Calu3 (cell line): ENCODE results near the gene SAV1. TPM values are rescaled to one million over a fixed set of nuclear protein-coding genes. Genes with fewer than 3 reads are reported as not detected.
"Not testable (repeated sequence)": the region's sequence is repeated elsewhere in the genome, so short reads cannot be mapped to it uniquely, and the experiment has no call there.

Experiments used
- BruUV-seq: library from RNA; stranded (reverse); fragments of 400-500 nt; replicated peaks from 2 replicates; lab custom pipeline; 2021; lab: Mats Ljungman, UMichigan
- CTCF ChIA-PET: fragments of 300-600 bp; sonication (Branson Sonifier 250); formaldehyde crosslinking; loops from one replicate; lab custom pipeline; 2022; ENCODE audit warnings: antibody characterized with exemption; lab: Charles Lee
- DNase-seq: peaks from one replicate; pipeline ENCODE4 v3.0.0; 2022
- H3K27ac Mint-ChIP-seq: one replicate; pipeline ENCODE4 v1.8.0; 2022; ENCODE audit warnings: mixed read lengths; ENCODE audit not compliant: unreplicated experiment
- H3K27me3 Mint-ChIP-seq: one replicate; pipeline ENCODE4 v1.8.0; 2022; ENCODE audit warnings: mixed read lengths; ENCODE audit not compliant: unreplicated experiment
- H3K36me3 Mint-ChIP-seq: one replicate; pipeline ENCODE4 v1.8.0; 2022; ENCODE audit warnings: mild to moderate bottlenecking, moderate library complexity, mixed read lengths; ENCODE audit not compliant: insufficient read depth, unreplicated experiment
- H3K4me1 Mint-ChIP-seq: one replicate; pipeline ENCODE4 v1.8.0; 2022; ENCODE audit warnings: mild to moderate bottlenecking, low read depth, mixed read lengths; ENCODE audit not compliant: unreplicated experiment
- H3K4me3 Mint-ChIP-seq: one replicate; pipeline ENCODE4 v1.8.0; 2022; ENCODE audit warnings: mild to moderate bottlenecking, low read depth, moderate library complexity, mixed read lengths; ENCODE audit not compliant: unreplicated experiment
- H3K9me3 Mint-ChIP-seq: one replicate; pipeline ENCODE4 v1.8.0; 2022; ENCODE audit warnings: low read depth, mixed read lengths; ENCODE audit not compliant: unreplicated experiment
- intact Hi-C: fragments of 100-400 bp; cut with micrococcal nuclease; formaldehyde crosslinking; loops from one replicate; pipeline ENCODE4 v1.10.0; 2022; ENCODE audit not compliant: unreplicated experiment
- total RNA-seq: library from RNA; stranded (reverse); gene quantifications from 2 replicates; pipeline ENCODE4 v1.2.3, GENCODE V29; 2022
- TF ChIP-seq, protein P1 (sequence below): fragments of 200-600 bp; IDR thresholded peaks from one replicate; pipeline ENCODE4 v1.8.0; 2022; ENCODE audit warnings: antibody characterized with exemption; ENCODE audit not compliant: unreplicated experiment

Gene SAV1
- total RNA-seq, 1 experiment from 2014 or later = 62.2 TPM

DNA sequence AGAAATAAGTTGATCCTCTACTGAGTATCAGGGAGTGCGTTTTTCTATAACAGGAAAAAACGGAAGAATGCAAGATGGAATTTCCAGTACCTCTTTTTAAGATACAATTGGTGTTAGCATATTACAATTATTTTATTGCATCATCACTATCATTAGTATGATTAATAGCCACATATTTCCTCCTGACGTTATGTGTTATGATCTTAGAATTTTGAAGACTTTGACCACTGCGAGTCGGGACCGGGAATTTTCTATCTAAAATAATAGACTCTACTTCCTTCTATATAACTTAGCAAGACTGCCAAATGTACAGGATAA, 679 bp upstream of the SAV1 start:
- no peak overlapping the region for H3K27ac Mint-ChIP-seq
- no peak overlapping the region for H3K4me3 Mint-ChIP-seq
- no TSS peak for BruUV-seq
- DNase-seq = no peak
- TF ChIP-seq, protein P1, sequence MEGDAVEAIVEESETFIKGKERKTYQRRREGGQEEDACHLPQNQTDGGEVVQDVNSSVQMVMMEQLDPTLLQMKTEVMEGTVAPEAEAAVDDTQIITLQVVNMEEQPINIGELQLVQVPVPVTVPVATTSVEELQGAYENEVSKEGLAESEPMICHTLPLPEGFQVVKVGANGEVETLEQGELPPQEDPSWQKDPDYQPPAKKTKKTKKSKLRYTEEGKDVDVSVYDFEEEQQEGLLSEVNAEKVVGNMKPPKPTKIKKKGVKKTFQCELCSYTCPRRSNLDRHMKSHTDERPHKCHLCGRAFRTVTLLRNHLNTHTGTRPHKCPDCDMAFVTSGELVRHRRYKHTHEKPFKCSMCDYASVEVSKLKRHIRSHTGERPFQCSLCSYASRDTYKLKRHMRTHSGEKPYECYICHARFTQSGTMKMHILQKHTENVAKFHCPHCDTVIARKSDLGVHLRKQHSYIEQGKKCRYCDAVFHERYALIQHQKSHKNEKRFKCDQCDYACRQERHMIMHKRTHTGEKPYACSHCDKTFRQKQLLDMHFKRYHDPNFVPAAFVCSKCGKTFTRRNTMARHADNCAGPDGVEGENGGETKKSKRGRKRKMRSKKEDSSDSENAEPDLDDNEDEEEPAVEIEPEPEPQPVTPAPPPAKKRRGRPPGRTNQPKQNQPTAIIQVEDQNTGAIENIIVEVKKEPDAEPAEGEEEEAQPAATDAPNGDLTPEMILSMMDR = no peak
- H3K4me1 Mint-ChIP-seq = peaks cover 9% of the 10 kb centered on the region
- H3K27me3 Mint-ChIP-seq = no peaks in the 10 kb centered on the region
- CTCF ChIA-PET = no interaction called here
- no peaks in the 10 kb centered on the region for H3K9me3 Mint-ChIP-seq
- intact Hi-C loops = loop anchor here (1.0 to 10.0 kb wide), 2 partner anchors 9 to 46 kb away; no protein-coding TSS in a partner anchor
- H3K36me3 Mint-ChIP-seq = peaks cover 3% of the 10 kb centered on the region

- TF ChIP-seq, protein P1 = no peak
- peaks cover 17% of the 10 kb centered on the region for H3K4me1 Mint-ChIP-seq
- intact Hi-C loops = loop anchor here (10.0 kb wide), 1 partner anchor 47 kb away; no protein-coding TSS in a partner anchor
- no peaks in the 10 kb centered on the region for H3K9me3 Mint-ChIP-seq
- H3K4me3 Mint-ChIP-seq = no peak overlapping the region
- H3K27me3 Mint-ChIP-seq = no peaks in the 10 kb centered on the region
- CTCF ChIA-PET = no interaction called here
- BruUV-seq = no TSS peak
- H3K27ac Mint-ChIP-seq = no peak overlapping the region
- peak; percentile 54 for DNase-seq
- H3K36me3 Mint-ChIP-seq = peaks cover 7% of the 10 kb centered on the region
Measured at GRCh38 chr14:50667684-50667995, 466 bp downstream of the SAV1 start.

GRCh38 chr14:50666772-50667683, 1.1 kb downstream of the SAV1 start:
- H3K27ac Mint-ChIP-seq = no peak overlapping the region
- H3K36me3 Mint-ChIP-seq = peaks cover 7% of the 10 kb centered on the region
- DNase-seq = peak; percentile 28
- BruUV-seq = no TSS peak
- intact Hi-C loops = loop anchor here (10.0 kb wide), 1 partner anchor 48 kb away; no protein-coding TSS in a partner anchor
- H3K4me3 Mint-ChIP-seq = no peak overlapping the region
- H3K9me3 Mint-ChIP-seq = no peaks in the 10 kb centered on the region
- H3K4me1 Mint-ChIP-seq = peaks cover 17% of the 10 kb centered on the region
- no peaks in the 10 kb centered on the region for H3K27me3 Mint-ChIP-seq
- TF ChIP-seq, protein P1 = no peak
- CTCF ChIA-PET = interaction anchor here (0.6 to 1.3 kb wide), 7 partner anchors 8 to 102 kb away, joined by 3 to 9 read pairs (median 4); no protein-coding TSS in a partner anchor

GRCh38 chr14:50665300-50665699, 2.8 kb downstream of the SAV1 start:
- H3K4me1 Mint-ChIP-seq = peaks cover 29% of the 10 kb centered on the region
- H3K4me3 Mint-ChIP-seq = peak overlapping the region; percentile 35
- DNase-seq, H3K27ac Mint-ChIP-seq, BruUV-seq, H3K27me3 Mint-ChIP-seq, H3K9me3 Mint-ChIP-seq: not testable (repeated sequence)
- CTCF ChIA-PET = interaction anchor here (1.3 kb wide), 1 partner anchor 13 kb away, joined by 4 read pairs; no protein-coding TSS in a partner anchor
- intact Hi-C loops = loop anchor here (10.0 kb wide), 1 partner anchor 50 kb away; no protein-coding TSS in a partner anchor
- H3K36me3 Mint-ChIP-seq = peaks cover 20% of the 10 kb centered on the region

DNA sequence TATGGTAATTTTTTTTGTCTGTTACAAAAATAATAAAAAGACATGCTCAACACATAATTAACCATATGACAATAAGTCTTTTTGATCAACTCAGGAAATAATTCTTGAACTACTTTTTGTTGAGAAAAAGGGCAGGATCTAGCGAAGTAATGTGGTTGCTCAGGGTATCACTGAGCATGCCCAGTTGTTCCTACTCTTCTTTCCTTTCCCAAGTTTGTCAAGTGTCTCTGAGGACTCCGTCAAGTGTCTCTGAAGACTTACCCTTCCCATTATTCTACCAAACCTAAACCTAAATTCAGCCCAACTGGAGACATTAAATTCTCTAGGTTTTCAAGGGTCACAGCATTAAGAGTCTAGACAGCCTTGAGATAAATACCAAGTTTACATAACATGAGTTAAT, 3.5 kb downstream of the SAV1 start:
- H3K36me3 Mint-ChIP-seq = peaks cover 28% of the 10 kb centered on the region
- intact Hi-C loops = loop anchor here (10.0 kb wide), 1 partner anchor 50 kb away; no protein-coding TSS in a partner anchor

More for the DNA sequence above, 3.5 kb downstream of the SAV1 start:
- H3K9me3 Mint-ChIP-seq, CTCF ChIA-PET, H3K27ac Mint-ChIP-seq, BruUV-seq, H3K27me3 Mint-ChIP-seq, DNase-seq: not testable (repeated sequence)
- Mint-ChIP-seq H3K4me3 (peak overlapping the region; percentile 35), H3K4me1 (peaks cover 37% of the 10 kb centered on the region)
